LNCAP (cell line): Measurements from ENCODE around the gene KRTAP10-3.

Experiments used
- CTCF ChIP-seq: fragments of 450-650 bp; IDR thresholded peaks from 2 replicates; pipeline ENCODE4 v1.5.1; 2017; ENCODE audit warnings: mild to moderate bottlenecking

Gene KRTAP10-3

GRCh38 chr21:44529011-44529421 lies 29.6 kb downstream of the KRTAP10-3 start:
- TF ChIP-seq CTCF: no peak

GRCh38 chr21:44528634-44528995 lies 30.0 kb downstream of the KRTAP10-3 start:
- TF ChIP-seq CTCF: no peak

- no peak for TF ChIP-seq CTCF
These were observed 30.5 kb downstream of the KRTAP10-3 start for GRCh38 chr21:44527983-44528633.

- TF ChIP-seq CTCF: no peak
These were observed 31.2 kb downstream of the KRTAP10-3 start for GRCh38 chr21:44527156-44527982.

GRCh38 chr21:44526096-44526997 lies 32.2 kb downstream of the KRTAP10-3 start:
- no peak for TF ChIP-seq CTCF

GRCh38 chr21:44525391-44526095 lies 33.1 kb downstream of the KRTAP10-3 start:
- TF ChIP-seq CTCF: no peak
